Neural crest cell (in vitro differentiated cells): ENCODE measurements around the gene C17orf100. TPM values are rescaled to one million over a fixed set of nuclear protein-coding genes. Genes with fewer than 3 reads are reported as not detected.

Experiments
- DNase-seq: peaks from one replicate; pipeline ENCODE4 v3.0.0; 2021; ENCODE audit warnings: low read depth, mixed read lengths, low spot score
- H3K27ac Mint-ChIP-seq: one replicate; pipeline ENCODE4 v1.8.0; 2021; ENCODE audit warnings: mild to moderate bottlenecking, mixed read lengths; ENCODE audit not compliant: unreplicated experiment
- H3K27me3 Mint-ChIP-seq: 2 replicates; pipeline ENCODE4 v1.8.0; 2021; ENCODE audit warnings: low read depth, mild to moderate bottlenecking, mixed read lengths
- H3K36me3 Mint-ChIP-seq: 2 replicates; pipeline ENCODE4 v1.8.0; 2021; ENCODE audit warnings: low read depth, mild to moderate bottlenecking, mixed read lengths
- H3K4me1 Mint-ChIP-seq: 2 replicates; pipeline ENCODE4 v1.8.0; 2021; ENCODE audit warnings: mixed read lengths
- H3K4me3 Mint-ChIP-seq: one replicate; pipeline ENCODE4 v1.8.0; 2021; ENCODE audit warnings: mild to moderate bottlenecking, mixed read lengths
- H3K9me3 Mint-ChIP-seq: 2 replicates; pipeline ENCODE4 v1.8.0; 2021; ENCODE audit warnings: mixed read lengths
- total RNA-seq: library from RNA; stranded (reverse); gene quantifications from 2 replicates; pipeline ENCODE4 v1.2.1, GENCODE V29; 2021
- TF ChIP-seq, protein P1 (sequence below): fragments of 200-600 bp; sonication (generic); conservative IDR thresholded peaks from 2 replicates; pipeline ENCODE4 v1.5.0; 2021; ENCODE audit warnings: antibody characterized with exemption, mild to moderate bottlenecking

Gene C17orf100
- total RNA-seq, 1 donor from 2014 or later = 3.7 TPM

DNA sequence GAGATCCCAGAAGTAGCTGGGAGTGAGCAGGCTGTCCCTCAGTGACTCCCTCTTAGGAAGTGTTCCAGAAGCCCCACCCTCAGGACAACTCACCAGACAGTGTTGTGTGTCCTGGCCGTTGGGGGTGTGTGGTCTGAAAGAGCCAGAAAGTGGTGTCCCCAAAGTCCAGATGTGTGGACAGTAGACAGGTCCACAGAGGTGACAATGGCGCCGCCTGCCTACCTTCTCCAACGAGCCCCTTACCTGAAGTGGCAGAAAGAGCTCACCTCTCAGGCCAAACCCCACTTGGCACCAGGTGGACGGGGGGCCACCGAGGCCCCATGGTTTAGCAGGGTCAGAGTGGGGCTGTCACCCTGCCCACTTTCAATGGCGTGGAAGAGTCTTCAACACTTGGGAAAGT is 19.9 kb downstream of the C17orf100 start:
- DNase-seq = no peak
- peaks cover 13% of the 10 kb centered on the region for H3K27me3 Mint-ChIP-seq
- no peaks in the 10 kb centered on the region for H3K9me3 Mint-ChIP-seq
- H3K27ac Mint-ChIP-seq = no peak overlapping the region
- TF ChIP-seq, protein P1, sequence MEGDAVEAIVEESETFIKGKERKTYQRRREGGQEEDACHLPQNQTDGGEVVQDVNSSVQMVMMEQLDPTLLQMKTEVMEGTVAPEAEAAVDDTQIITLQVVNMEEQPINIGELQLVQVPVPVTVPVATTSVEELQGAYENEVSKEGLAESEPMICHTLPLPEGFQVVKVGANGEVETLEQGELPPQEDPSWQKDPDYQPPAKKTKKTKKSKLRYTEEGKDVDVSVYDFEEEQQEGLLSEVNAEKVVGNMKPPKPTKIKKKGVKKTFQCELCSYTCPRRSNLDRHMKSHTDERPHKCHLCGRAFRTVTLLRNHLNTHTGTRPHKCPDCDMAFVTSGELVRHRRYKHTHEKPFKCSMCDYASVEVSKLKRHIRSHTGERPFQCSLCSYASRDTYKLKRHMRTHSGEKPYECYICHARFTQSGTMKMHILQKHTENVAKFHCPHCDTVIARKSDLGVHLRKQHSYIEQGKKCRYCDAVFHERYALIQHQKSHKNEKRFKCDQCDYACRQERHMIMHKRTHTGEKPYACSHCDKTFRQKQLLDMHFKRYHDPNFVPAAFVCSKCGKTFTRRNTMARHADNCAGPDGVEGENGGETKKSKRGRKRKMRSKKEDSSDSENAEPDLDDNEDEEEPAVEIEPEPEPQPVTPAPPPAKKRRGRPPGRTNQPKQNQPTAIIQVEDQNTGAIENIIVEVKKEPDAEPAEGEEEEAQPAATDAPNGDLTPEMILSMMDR = no peak
- H3K36me3 Mint-ChIP-seq = no peaks in the 10 kb centered on the region
- H3K4me1 Mint-ChIP-seq = peaks cover 13% of the 10 kb centered on the region
- no peak overlapping the region for H3K4me3 Mint-ChIP-seq

DNA sequence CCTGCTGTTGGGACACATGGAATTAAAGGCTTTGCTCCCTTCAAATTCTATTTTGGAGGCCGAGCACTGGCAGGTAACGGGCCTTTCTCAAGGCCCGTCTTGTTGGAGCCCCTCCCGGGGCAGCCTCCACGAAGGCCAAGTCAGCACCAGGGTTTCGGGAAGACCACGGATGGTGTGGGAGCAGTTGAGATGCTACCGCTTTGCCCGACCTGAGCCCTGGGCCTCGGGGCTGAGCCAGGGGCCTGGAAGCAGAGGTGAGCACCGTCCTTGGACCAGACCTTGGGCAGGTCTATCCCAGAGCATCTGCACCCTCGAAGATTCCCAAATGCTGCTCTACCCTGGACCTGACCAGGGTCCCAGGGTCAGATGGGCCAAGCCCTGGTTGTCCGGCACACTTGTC is 23.0 kb downstream of the C17orf100 start:
- Mint-ChIP-seq H3K36me3 (no peaks in the 10 kb centered on the region), H3K9me3 (no peaks in the 10 kb centered on the region), H3K4me3 (no peak overlapping the region), H3K27me3 (peaks cover 12% of the 10 kb centered on the region), H3K4me1 (no peaks in the 10 kb centered on the region), H3K27ac (no peak overlapping the region)
- no peak for DNase-seq
- TF ChIP-seq, protein P1 = no peak

DNA sequence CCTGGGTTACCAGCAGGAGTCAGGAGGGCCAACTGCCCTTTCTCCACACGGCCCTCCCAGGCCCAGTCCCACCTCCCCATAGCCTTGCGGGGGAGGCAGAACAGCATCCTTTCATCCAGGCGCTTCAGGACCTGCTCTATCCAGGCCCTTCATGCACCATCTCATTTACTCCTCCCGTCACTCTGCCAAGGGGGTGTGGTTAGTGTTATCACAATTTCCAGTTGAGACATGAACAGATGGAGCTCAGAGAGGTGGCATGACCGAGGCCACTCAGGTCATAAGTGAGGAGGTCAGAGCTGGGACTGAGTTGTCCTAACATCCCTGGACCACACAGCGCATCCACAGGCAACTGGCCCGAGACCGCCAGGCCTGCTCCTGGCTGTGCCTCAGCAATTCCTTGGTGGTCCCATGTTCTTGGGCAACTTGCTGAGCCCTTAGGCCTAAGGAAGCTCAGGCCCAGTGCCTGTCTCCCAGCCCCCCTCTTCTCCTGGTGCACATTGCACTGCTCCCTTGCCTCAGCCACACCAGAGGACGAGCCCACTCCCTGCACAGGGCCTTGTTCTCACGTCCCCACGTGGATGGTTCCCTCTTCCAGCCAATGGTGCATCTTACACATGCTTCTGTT is 23.8 kb downstream of the C17orf100 start:
- Mint-ChIP-seq H3K4me3 (no peak overlapping the region), H3K27me3 (peaks cover 16% of the 10 kb centered on the region), H3K9me3 (no peaks in the 10 kb centered on the region), H3K36me3 (no peaks in the 10 kb centered on the region), H3K27ac (no peak overlapping the region), H3K4me1 (no peaks in the 10 kb centered on the region)
- TF ChIP-seq, protein P1 = no peak
- DNase-seq = no peak

DNA sequence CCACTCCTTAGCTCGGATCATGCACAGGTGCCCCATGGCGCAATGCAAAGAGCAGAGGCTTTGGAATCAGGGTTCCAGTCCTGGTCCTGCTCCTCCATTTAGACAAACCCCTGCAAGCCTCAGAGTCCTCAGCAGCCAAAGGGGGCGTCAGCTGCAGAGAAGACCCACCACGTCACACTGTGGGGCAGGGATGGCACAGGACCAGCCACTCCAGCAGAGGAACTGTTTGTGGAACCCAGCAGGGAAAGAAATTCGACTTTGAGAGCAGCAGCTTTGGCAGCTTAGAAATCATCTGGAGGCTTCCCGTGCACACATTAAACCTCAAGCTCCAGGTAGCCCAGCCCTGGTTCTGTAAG is 25.2 kb downstream of the C17orf100 start:
- H3K36me3 Mint-ChIP-seq = no peaks in the 10 kb centered on the region
- TF ChIP-seq, protein P1 = no peak
- H3K4me1 Mint-ChIP-seq = no peaks in the 10 kb centered on the region
- DNase-seq = no peak
- no peak overlapping the region for H3K4me3 Mint-ChIP-seq
- H3K27ac Mint-ChIP-seq = no peak overlapping the region
- H3K9me3 Mint-ChIP-seq = no peaks in the 10 kb centered on the region
- H3K27me3 Mint-ChIP-seq = peaks cover 21% of the 10 kb centered on the region

DNA sequence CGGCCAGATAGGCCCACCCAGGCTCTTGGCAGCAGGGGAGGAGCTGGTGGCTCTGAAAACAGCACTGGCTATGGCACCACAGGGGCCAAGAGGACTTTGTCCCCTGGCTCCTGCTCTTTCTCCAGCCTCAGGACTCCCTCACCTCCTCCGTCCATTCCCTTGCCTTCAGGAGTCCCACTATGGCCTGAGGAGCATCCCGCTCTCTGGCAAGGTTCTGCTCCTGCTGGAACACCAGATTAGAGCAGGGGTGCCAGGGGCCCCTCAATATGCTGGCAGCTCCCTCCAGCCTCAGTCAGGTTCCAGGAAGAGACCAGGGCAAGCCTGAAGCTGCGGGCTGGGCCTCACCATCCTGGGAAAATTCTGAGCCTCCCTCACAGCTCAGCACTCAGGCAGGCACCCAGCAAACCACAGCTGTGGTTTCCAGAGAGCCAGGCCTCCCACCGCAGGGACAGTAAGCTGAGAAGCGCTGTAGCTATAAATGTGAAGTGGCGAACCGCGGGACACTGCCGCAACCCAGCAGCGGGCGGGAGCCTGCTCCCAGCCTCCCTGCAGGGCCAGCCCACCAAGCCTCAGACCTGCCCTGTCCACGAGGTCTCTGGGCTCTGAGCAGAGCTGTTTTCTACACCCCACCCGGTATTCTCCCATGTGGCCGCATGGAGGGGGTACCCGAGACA is 25.7 kb downstream of the C17orf100 start:
- Mint-ChIP-seq H3K4me3 (no peak overlapping the region), H3K36me3 (no peaks in the 10 kb centered on the region), H3K27me3 (peaks cover 21% of the 10 kb centered on the region), H3K4me1 (no peaks in the 10 kb centered on the region), H3K9me3 (no peaks in the 10 kb centered on the region), H3K27ac (no peak overlapping the region)
- DNase-seq = no peak
- TF ChIP-seq, protein P1 = no peak
